CD4-positive, alpha-beta T cell treated with Interleukin-6 at 100 ng/mL for 8 hours (primary cell): ENCODE data around the gene TM2D3.

Source experiments
- DNase-seq: peaks from one replicate; pipeline ENCODE4 v3.0.0-alpha.2; 2020; ENCODE audit warnings: mixed read lengths, low spot score

The TM2D3 gene

DNA sequence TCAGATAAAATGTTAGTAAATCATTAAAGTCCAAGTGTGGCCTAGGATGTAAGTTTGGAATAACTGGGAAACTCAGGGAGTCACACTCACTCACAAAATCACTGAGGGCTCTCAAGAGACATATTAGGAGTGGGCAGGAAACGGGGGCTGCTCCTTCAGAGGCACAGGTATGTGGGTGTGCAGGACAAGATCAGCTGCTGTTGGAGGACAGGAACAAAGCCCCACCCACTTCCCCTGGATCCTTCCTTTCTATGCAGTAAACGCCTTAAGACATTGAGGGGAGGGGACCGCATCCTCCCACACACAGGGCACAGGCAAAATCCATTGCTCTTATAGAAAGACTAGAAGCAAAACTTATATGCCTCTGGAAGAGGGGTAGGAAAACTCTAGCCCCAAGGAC lies 30.2 kb downstream of the TM2D3 start:
- no peak for DNase-seq

DNA sequence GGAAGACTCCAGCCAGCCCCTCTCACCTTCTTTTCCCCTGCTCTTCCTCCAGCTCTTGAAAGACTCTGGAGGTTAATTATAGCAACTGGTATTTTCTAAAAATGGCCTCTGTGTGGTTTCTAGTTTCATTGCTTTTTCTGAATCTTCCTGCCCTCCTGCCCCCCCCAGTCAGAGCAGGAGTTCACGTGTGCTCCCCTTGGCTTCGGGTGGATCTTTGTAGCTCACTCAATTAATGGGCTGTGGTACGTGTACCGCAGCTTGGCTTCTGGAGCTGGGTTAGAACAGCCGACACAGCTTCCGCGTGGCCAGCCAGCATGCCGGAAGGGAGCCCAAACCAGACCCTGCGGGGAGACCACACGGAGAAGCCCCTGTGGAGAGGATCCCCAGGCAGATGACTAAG lies 31.5 kb downstream of the TM2D3 start:
- no peak for DNase-seq

DNA sequence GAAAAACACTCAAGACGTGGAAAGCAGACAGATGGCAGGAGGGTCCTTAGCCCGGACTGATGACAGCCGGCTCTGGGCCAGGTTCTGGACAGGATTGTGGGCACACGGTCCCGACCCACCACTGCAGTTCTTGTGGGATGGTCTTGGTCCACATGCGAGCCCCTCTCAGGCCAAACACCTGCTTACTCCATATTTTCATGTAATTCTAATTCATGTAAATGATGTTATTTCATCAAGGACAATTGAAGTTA lies 32.6 kb downstream of the TM2D3 start:
- no peak for DNase-seq

DNA sequence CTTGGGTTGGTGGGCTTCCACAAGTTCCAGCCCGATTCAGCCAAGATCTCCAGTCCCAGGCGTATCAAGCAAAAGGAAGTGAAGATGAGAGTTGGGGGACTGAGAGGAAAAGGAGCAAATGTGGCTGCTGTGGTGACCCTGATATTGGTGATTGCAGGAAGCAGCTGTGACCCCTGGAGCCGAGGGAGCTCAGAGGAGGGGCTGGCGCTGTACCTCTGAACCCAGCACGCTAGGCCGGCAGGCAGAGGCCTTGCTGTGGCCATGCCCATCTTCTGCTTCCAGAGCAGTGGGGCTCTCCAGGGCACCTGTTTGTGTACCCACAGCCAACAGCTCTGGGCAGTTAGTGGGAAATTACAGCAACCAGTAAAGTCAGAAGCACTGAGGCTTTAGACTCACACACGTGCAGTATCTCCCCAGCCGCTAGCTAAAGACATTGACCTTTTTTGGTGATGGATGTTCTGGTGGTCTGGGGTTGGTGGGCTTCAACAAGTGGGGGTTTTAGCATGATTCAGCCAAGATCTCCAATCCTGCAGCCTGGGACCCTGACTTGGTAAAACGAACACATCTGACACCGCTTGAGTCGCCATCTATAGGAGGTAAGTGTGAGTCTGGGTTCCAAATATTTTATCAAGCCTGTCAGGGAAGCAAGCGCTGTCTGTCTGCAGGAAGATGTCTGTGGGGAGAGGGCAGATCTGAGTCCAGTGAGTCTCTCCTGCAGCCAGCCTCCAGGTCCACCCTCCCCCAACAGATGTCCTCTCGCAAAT lies 33.1 kb downstream of the TM2D3 start:
- DNase-seq, result no peak

DNA sequence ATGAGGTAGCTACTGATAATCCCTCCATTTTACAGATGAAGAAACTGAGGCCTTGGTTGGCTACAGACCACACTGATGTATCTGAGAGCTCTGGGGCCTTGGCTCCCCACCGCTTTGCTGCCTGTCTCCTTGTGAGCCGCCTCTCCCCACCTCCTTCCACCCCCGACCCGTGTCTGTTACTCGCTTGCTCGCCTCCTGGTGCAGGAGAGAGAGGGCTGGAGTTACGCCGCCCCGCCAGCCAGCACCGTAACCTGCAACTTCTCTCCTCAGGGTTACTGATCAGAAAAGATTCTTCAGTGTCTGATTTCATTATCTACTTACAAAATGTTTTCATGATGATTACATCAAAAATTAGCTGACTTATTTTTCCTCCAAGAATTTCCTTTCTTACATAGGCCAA lies 34.1 kb downstream of the TM2D3 start:
- DNase-seq, result no peak

DNA sequence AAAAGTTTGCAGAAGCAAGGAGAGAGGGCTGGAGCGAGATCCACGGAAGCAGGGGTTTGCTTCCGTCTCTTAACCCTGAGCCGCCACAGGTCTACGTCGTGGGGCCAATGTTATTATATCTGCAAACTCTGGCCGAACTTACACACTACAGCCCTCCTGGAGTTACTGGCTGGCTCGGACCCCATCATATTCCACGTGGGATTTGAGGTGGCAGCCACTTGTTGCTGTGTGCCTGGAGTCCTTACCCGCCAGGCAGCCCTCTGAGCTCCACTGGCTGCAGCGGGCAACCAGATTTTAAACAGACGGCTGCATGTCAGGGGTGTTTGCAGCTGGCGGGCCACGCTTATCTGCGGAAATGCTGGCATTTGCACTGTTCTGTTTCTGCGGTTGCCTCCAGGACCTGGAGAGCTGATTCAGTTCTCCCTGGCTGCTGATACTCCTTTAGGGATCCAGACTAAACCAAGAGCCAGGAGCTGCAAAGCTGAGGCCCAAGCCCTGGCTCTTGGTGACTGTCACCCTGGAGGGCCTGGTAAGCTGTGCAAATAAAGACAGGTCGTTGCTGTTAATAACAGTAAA lies 34.7 kb downstream of the TM2D3 start:
- DNase-seq, result no peak

DNA sequence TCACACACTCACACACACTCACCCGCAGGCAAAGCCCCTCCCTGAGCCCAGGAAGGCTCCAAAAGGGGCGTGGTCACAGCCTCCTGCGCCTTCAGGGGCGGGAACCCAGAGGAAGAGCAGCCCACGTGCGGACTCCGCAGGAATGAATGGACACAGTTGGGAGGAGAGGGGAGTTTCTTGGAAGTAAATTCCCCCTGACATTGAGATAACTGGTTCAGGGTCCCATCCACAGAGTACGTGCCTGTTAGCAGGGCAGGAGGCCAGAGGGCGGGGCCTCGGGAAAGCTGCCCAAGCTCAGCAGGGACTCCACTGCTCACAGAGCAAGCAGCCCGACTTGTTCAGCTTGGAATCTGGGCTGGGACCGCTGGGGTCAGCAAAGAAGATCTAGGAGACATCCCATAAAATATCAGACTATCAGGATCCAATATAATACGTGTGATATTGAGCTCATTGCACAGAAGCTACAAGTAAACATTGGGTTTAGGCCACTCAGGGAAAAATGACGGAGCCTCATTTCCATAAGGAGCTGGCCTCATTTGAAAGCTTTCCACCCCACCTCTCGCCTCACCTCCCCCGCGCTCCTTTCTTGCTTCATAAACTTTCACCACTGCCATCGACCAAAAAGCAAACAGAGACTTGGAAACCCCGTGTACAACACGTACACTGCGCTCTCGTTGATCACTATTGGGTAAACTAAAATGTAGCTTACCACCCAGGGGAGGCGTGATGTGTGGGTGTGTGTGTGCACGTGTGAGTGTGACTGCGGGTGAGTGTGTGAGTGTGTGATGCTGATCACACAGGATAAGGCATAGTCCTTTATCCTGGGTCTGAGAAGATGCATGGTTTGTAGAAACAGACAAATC lies 36.0 kb downstream of the TM2D3 start:
- no peak for DNase-seq

DNA sequence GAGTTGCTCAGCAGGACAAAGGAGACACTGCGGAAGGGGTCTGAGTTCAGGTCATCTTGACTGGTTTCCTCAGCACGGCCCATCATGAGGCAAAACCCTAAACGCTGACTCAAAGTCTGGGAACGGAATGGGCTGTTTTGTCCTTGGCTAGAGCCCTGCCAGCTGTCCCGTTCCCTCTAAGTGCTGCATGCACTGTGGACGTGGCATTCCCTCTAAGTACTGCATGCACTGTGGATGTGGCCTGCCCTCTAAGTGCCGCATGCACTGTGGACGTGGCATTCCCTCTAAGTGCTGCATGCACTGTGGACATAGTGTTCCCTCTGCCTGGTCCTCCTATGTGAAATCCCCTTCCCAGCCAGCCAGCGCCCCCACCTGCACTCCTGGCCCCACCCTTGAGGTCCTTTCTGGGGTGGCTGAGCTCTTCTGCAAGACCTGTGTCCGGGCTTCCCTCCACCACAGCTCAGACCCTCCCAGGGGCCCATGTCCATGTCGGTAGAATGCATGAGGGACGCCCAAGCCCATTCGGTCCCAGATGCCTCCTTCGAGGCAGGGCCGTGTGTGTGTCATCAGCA lies 36.7 kb downstream of the TM2D3 start:
- DNase-seq, result no peak

DNA sequence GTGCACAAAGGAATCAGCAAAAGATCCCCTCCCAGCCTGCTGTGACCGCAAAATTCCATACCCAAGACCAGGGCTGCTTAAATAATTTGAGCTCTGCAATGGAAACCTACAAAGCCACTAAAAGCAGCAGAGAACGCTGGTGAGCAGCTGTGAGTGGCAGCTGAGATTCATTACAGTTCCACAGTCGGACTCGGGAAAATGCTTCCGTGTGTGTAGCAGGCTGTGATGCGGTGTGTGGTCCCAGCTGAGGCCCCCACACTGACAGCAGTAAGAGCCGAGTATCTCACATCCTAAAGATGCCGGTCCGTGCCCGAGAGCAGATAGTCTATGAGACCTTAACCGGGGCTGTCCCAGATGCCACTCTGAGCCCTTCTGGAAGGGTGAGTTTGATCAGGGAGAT lies 37.4 kb downstream of the TM2D3 start:
- DNase-seq, result no peak

DNA sequence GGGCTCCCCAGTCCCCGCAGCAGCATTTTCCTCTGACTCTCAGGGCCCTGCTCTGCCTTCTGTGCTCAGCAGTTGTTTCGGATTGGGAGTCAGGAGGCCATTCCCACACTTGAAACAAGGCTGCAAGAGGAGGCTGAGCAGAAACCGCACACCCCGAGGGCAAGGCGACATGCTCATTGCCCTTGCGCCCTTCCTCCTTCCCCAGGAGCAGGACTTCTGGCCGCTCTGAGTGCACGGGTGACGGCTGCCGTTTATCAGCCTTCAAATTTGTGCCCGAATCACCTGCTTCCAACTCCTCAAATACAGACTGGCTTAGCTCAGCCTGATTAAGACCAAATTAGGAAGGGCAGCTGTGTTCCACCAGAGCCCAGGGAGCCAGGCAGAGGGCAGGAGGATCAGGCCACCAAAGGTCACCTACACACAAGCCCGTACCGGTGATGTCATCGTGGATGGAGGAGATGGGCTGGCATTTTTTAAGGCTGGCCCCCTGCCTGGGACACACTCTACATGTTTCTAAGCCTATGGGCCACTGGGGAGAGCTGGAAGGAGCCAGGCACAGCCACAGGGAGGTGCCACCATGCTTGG lies 38.1 kb downstream of the TM2D3 start:
- DNase-seq, result no peak

DNA sequence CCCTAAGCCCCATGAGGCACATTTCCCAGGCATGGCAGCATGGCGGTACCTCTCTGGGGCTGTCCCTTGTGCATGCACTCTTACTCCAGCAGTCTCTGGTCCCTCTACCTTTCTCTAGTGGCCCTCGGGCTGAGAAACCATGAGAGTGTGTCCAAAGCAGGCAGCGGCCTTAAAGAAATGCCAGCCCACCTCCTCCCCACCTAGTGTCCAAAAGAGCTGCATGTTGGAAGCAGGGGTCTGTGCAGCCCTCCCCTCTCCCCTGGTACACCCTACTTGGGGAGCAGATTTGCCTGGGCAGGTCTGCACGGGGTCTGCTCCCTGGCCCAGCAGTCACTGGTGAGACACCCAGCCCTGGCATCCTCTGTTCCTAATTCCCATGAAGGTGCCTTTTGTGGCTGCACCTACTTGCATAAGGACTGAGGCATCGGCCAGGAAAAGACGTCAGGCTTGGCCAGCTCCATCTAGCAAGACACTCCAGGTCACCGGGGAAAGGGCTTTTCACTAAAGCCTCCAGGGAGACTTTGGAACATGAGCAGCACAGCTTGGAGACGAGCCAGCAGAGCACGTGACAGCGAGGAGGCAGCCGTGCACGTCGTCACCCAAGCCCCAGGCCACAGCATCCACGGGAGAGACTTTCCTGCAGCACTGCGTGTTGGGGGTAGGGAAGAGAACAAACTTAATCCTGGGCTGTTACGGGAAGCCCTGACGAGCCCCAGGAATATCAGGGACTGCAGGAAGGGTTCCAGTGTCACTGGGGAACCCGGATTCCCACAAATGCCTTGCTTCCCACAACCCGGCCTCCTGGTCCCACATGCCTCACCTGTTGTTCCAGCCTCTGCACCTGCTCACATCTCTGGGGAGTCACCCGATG lies 38.8 kb downstream of the TM2D3 start:
- DNase-seq, result no peak

DNA sequence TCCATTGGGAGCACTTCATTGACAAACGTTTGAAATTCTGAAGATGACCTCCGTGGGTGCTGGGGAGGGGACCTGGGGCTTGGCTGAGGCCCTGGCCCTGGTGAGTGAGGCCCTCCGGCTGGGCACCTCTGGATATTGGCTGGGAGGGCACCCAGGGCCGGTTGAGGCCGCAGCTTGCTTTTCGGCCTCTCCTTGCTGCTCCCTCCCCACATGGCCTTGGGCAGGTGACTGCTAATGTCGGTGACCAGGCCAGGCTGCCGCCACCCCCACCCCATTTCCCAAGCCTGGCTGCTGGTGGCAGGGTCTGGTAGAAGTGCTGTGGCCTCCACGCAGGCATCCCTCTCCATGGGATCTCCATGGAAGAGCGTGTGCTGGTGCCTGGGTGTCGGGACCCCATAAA lies 39.5 kb downstream of the TM2D3 start:
- DNase-seq, result no peak

DNA sequence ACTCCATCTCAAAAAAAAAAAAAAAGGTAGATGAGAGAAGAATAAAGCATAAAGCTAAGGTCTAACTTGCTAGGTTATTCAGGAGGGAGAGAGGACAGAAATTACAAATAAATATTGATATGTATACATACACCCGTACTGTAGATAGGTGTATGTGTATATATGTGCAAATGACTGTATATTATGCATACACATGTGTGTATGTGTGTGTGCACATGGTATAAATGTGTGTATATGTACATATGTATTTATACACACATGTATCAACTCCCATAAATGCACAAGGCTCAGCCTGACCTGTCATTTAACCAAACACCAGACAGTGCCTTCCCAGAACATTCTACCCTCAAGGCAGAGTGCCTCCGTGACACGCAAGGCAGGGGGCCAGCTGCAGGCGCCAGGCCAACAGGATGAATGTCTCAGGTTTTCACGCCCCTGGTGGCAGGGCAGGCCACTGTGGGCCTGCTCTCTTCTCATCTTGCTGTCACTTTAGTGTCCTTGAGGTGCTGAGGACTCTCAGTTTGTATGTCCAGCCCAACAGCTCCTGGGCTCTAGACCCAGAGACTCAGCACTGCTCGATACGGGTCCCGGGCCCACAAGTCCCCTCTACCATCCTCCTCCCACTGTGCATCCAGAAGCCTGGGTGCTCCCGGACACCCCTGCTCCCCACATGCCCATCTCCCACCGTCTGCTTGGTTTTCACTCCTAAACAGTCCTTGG lies 40.4 kb downstream of the TM2D3 start:
- no peak for DNase-seq

DNA sequence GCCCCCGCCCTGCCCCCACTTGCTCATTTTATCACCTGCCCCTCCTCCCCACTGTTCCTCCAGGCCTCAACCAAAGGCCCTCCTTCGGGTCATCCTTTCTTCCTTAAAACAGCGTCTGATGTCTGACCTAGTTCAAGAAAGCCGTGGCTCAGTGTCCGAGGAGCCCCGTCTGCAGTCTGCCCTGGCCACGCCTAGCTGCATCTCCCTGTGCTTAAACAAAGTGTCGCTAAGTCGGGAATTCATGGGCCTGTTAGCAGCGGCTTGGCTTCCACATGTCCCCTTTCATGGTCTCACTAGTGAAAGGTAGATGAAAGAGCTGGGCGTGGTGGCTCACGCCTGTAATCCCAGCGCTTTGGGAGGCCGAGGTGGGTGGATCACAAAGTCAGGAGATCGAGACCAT lies 41.2 kb downstream of the TM2D3 start:
- DNase-seq, result no peak

DNA sequence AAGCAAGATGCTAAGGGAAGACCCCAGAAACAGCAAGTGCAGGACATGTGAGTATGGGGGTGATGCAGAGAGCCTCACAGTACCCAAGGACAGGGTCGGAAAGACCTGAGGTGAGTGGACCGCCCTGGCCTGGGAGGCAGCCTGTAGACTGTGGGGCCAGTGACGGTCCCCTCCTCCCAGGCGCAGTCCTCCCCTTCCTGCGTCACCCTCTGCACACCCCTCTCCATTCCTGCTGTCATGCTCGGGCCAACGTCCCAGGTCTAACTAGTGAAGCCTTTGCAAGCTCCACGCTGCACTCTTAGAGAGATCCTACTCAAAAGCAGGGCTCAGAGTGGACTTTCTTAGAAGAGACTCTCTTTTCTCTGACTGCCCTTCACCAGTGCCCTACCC lies 41.6 kb downstream of the TM2D3 start:
- DNase-seq, result no peak

DNA sequence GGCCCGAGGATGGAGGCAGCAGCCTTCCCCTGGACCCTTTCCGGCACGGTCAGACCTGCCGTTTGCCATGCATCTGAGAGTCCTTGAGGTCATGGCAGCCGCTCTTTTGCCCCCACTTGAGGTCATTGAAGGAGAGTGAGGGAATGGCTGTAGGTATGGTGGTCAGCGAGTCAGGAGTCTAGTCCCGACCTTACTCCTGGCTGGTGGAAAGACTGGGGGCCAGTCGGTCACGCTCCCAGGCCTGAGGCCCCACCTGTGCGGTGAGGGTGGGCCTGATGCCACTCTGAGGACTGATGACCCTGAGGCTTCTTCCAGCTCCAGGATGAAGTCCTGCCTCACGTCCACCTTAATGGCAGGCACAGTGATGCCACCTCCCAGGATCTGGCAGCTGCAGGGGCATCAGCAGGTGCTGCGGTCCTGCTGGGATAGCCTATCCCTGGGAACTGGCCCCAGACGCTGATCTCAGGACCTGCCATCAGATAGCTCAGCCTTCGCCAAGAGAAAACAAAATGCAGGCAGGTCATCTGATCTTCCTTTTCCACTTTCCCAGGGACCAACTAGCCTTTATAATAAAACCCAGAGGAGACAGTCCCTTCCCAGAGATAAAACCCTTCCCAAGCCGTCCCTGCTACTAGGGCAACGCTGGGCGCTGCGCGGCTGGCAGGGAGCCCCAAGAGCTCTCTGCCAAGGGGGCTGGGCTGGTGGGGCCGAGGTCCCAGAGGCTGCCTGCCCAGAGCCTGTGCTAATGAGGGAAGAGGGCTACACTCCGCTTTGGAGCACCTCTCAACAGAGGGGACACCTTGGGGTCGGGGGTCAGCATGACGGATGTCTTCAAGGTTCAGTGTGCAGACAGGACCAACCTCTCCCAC lies 42.2 kb downstream of the TM2D3 start:
- no peak for DNase-seq

DNA sequence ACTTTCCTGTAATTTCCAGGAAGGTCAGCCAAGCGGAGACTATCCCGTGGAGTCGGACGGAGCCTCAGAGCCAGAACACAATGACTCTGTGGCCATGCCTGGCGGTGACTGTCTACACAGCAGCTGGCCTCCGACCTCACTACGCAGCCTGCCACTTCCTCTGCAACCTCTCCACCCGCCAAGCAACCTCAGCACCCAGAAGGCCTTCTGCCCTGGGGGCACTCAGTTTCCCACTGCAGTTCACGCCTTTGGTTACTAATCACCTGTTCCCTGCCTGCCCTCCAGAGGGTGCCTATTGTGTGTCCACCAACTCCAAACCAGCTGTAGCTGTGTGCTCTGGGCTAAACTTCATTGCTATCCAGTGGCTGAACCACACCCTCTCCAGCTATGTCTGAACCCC lies 44.0 kb downstream of the TM2D3 start:
- no peak for DNase-seq

DNA sequence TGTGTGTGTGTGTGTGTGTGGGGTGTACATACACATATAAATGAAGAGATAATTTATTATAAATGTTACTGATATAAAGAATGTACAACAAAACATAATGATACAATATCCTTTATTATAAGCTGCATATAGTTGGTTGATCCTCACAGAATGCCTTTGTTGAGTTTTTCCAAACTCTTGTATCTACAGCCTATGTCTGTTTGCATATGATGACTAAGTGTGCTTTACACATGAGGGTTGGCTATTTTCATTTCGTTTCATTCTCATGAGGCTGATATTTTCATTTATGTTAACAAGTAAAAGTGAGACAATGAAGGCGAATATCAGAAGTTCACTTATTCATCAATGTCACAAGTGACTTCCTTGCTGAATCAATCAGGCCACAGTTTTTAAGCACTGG lies 45.1 kb downstream of the TM2D3 start:
- no peak for DNase-seq

DNA sequence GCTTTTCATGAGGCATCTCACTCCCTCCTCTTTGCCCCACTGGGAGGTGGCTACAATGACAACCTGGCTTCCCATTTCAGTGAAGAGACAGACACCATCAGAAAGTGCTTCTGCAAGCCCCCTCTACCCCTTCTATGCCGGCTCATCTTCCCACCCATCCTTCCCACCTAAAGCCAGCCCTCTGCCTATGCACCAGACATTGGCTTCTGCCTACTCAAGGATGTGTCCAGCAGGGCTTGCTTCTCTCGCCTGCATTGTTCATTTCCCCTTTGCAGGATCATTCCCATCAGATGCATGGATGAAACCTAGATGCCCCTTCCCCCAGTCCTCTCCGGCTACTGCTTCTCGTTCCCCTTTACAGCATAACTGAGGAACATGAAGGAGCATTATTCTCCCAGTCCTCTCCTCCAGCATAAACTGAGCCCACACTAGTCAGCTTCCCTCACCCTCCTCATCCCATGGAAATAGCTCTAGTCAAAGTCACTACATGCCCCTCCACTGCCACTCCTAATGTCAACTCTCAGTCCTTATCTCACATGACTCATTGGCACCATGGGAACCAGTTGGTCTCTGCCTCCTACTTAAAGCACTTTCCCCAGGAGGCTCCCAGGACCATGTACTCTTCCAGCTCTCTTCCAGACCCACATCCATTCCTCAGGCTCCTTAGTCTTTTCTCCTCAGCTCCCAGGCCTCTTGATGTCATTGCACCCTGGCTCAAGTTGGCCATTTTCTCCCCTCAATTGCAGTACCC lies 47.9 kb downstream of the TM2D3 start:
- DNase-seq, result no peak
